Adrenal gland (tissue), 5 donors: ENCODE results near the gene TGFBR3.

Experiments
- CTCF ChIP-seq, 6 experiments: fragments of 450-650 bp in 4 of 6; fragments of 200-600 bp in 2 of 6; sonication (generic) in 1 of 6; IDR thresholded peaks; 1 replicate in 5 of 6; 2 replicates in 1 of 6; pipeline versions ENCODE4 v1.5.1 to v1.8.0; 2016 to 2021; ENCODE audit warnings: antibody characterized with exemption in 6 of 6, mild to moderate bottlenecking in 2 of 6, moderate library complexity in 1 of 6
- POLR2A ChIP-seq, 2 donors: fragments of 450-650 bp; IDR thresholded peaks; one replicate each; pipeline ENCODE4 v1.6.1; 2017; ENCODE audit warnings: antibody characterized with exemption in 2 of 2, mild to moderate bottlenecking in 2 of 2, moderate library complexity in 1 of 2
- donor health status: DM: no; HTN: no; CAD: no.

- TF ChIP-seq CTCF (IDR thresholded peaks at IDR 0.05) (no peak), POLR2A (IDR thresholded peaks at IDR 0.05) (no peak)
Observed at GRCh38 chr1:91854852-91855534, 31.0 kb downstream of the TGFBR3 start.
